Sigmoid colon (tissue), 7 donors: ENCODE results near the gene TRAF2. TPM values are rescaled to one million over a fixed set of nuclear protein-coding genes. Genes with fewer than 3 reads are reported as not detected.

ENCODE experiments used
- DNase-seq: peaks from one replicate; pipeline ENCODE4 v3.0.0-alpha.2; 2019
- H3K27ac ChIP-seq, 4 donors: fragments of 200-600 bp; sonication (generic); one replicate each; pipeline ENCODE4 v1.5.1; 2016 to 2019; ENCODE audit warnings: mild to moderate bottlenecking in 1 of 4
- H3K27me3 ChIP-seq, 3 donors: fragments of 200-600 bp; sonication (generic); one replicate each; pipeline ENCODE4 v1.5.1; 2019; ENCODE audit warnings: mild to moderate bottlenecking in 1 of 3
- H3K36me3 ChIP-seq, 4 donors: fragments of 200-600 bp; sonication (generic); one replicate each; pipeline ENCODE4 v1.5.1; 2016 to 2019
- H3K4me1 ChIP-seq, 4 donors: fragments of 200-600 bp; sonication (generic); one replicate each; pipeline ENCODE4 v1.5.1; 2017 to 2019
- H3K4me3 ChIP-seq, 4 donors: fragments of 200-600 bp; sonication (generic); one replicate each; pipeline ENCODE4 v1.5.1; 2017 to 2019; ENCODE audit warnings: mild to moderate bottlenecking in 2 of 4, moderate library complexity in 1 of 4
- H3K9me3 ChIP-seq, 4 donors: fragments of 200-600 bp in 3 of 4; sonication (generic) in 3 of 4; one replicate each; pipeline versions ENCODE4 v1.5.1 to v1.6.1; 2013 to 2019
- EP300 ChIP-seq, 4 donors: sonication (generic); formaldehyde crosslinking; IDR thresholded peaks; one replicate each; pipeline ENCODE4 v1.6.1; 2017; ENCODE audit warnings: antibody characterized with exemption in 4 of 4
- POLR2A ChIP-seq, 2 donors: fragments of 450-650 bp; IDR thresholded peaks; one replicate each; pipeline ENCODE4 v1.6.1; 2016; ENCODE audit warnings: antibody characterized with exemption in 2 of 2, mild to moderate bottlenecking in 2 of 2, moderate library complexity in 2 of 2
- POLR2AphosphoS5 ChIP-seq, 4 donors: sonication (generic); formaldehyde crosslinking; IDR thresholded peaks; one replicate each; pipeline ENCODE4 v1.6.1; 2017; ENCODE audit warnings: antibody characterized with exemption in 4 of 4
- WGBS, 2 donors: extraction: QIAGEN DNeasy Blood & Tissue Kit; methylation state at CpG; one replicate each; pipeline ENCODE4 v1.1.7; 2013; 5-methylcytosine and 5-hydroxymethylcytosine counted together
- intact Hi-C: fragments of 100-400 bp; cut with DNase I; formaldehyde crosslinking; loops from one replicate; pipeline ENCODE4 v1.15.1; 2023
- polyA plus RNA-seq, 3 donors: library from polyadenylated mRNA; stranded (reverse); fragments of 200-250 nt; gene quantifications; one replicate each; pipeline ENCODE4 v1.2.3, GENCODE V29; 2013
- total RNA-seq, 4 donors: library from RNA; depleted of rRNA; stranded (reverse); fragments of >200 nt; gene quantifications; one replicate each; pipeline ENCODE4 v1.1.0, GENCODE V29; 2016
- TF ChIP-seq, protein P1 (sequence below), 4 experiments: fragments of 450-650 bp in 3 of 4; fragments of 200-600 bp in 1 of 4; IDR thresholded peaks; one replicate each; pipeline ENCODE4 v1.5.1; 2016 to 2019; ENCODE audit warnings: antibody characterized with exemption in 4 of 4, mild to moderate bottlenecking in 3 of 4, moderate library complexity in 2 of 4
- donor health status: healthy with polysubstance abuse.
- donor health status: Bipolar disorder and iron deficiency.
- donor health status: healthy.

The TRAF2 gene
- total and polyA plus RNA-seq, 7 donors, result 1.8 to 21.9 (median 5.5) TPM

DNA sequence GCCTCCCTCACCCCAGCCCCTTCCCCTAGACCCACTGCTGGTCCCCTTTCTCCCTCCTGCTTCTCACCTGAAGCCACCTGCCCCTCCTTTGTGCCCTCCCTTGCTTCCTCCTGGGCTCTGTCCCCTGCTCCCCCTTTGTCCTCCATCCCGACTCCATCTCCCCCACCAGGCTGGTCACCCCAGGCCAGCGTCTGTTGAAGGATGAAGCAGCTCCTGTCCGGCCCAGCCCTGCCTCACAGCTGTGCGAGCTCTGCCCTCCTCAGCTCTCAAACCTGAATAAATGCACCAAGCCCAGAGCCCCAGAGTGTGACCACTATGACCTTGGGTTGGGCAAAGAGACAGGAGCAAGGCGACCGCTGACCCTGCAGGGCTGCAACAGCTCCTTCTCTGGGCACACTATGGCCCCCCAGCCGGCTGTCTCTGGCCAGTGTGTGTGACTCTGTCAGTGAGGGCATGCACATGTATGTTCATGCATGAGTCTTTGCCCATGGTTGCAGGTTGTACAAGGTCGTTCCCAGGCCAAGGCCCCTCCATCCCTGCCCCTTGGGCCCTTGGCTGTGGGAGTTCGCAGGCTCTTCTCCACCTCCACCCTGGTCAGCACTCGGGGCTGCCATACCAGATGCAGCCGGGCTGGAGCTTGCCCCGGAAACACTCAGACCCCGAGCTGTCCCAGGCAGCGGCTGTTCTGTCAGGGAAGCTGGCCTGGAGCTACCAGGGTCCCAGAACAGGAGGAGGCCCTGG, 69.1 kb downstream of the TRAF2 start:
- H3K4me1 ChIP-seq, result peaks cover 0 to 6% (median 5%) of the 10 kb centered on the region in 4 donors
- no peak overlapping the region for H3K27ac ChIP-seq
- H3K27me3 ChIP-seq, result no peaks in the 10 kb centered on the region
- no peaks in the 10 kb centered on the region for H3K9me3 ChIP-seq
- no peak for TF ChIP-seq POLR2AphosphoS5 (IDR thresholded peaks at IDR 0.05)
- TF ChIP-seq, protein P1, sequence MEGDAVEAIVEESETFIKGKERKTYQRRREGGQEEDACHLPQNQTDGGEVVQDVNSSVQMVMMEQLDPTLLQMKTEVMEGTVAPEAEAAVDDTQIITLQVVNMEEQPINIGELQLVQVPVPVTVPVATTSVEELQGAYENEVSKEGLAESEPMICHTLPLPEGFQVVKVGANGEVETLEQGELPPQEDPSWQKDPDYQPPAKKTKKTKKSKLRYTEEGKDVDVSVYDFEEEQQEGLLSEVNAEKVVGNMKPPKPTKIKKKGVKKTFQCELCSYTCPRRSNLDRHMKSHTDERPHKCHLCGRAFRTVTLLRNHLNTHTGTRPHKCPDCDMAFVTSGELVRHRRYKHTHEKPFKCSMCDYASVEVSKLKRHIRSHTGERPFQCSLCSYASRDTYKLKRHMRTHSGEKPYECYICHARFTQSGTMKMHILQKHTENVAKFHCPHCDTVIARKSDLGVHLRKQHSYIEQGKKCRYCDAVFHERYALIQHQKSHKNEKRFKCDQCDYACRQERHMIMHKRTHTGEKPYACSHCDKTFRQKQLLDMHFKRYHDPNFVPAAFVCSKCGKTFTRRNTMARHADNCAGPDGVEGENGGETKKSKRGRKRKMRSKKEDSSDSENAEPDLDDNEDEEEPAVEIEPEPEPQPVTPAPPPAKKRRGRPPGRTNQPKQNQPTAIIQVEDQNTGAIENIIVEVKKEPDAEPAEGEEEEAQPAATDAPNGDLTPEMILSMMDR (IDR thresholded peaks at IDR 0.05), result no peak
- no peak for TF ChIP-seq EP300 (IDR thresholded peaks at IDR 0.05)
- no peak for TF ChIP-seq POLR2A (IDR thresholded peaks at IDR 0.05)
- intact Hi-C loops, result no loop called here
- no peak for DNase-seq
- no peak overlapping the region for H3K4me3 ChIP-seq
- WGBS, 2 donors, result 83 to 91% methylated on average over 14 of the region's 14 CpGs
- no peaks in the 10 kb centered on the region for H3K36me3 ChIP-seq

GRCh38 chr9:136955943-136956335, 69.6 kb downstream of the TRAF2 start:
- TF ChIP-seq EP300 (IDR thresholded peaks at IDR 0.05), result no peak
- no peak for TF ChIP-seq POLR2A (IDR thresholded peaks at IDR 0.05)
- TF ChIP-seq, protein P1 (IDR thresholded peaks at IDR 0.05), result no peak
- no peak for TF ChIP-seq POLR2AphosphoS5 (IDR thresholded peaks at IDR 0.05)
- WGBS, 2 donors, result 94 to 95% methylated on average over 9 of the region's 9 CpGs
- H3K27ac ChIP-seq, result no peak overlapping the region
- H3K9me3 ChIP-seq, result no peaks in the 10 kb centered on the region
- intact Hi-C loops, result no loop called here
- H3K27me3 ChIP-seq, result no peaks in the 10 kb centered on the region
- H3K36me3 ChIP-seq, result no peaks in the 10 kb centered on the region
- H3K4me3 ChIP-seq, result no peak overlapping the region
- H3K4me1 ChIP-seq, result no peaks in the 10 kb centered on the region
- DNase-seq, result no peak

DNA sequence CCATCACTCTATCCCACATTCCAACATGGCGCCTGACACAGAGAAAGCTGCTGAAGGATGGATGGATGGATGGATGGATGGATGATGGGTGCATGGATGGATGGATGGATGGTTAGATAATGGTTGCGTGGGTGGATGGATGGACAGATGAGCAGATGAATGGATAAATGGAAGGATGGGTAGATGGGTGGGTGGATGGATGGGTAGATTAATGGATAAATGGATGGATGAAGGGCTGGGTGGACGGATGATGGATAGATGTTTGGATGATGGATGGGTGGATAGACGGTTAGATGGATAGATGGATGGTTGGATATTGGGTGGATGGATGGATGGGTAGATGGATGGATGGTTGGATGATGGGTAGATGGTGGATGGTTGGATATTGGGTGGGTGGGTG, 70.3 kb downstream of the TRAF2 start:
- H3K9me3 ChIP-seq, result no peaks in the 10 kb centered on the region
- intact Hi-C loops, result no loop called here
- H3K36me3 ChIP-seq, result no peaks in the 10 kb centered on the region
- no peak for DNase-seq
- H3K4me3 ChIP-seq, result no peak overlapping the region
- TF ChIP-seq POLR2A (IDR thresholded peaks at IDR 0.05), result no peak
- no peak for TF ChIP-seq EP300 (IDR thresholded peaks at IDR 0.05)
- TF ChIP-seq, protein P1 (IDR thresholded peaks at IDR 0.05), result no peak
- TF ChIP-seq POLR2AphosphoS5 (IDR thresholded peaks at IDR 0.05), result no peak
- no peak overlapping the region for H3K27ac ChIP-seq
- no peaks in the 10 kb centered on the region for H3K4me1 ChIP-seq
- 96 to 97% methylated on average over 4 of the region's 4 CpGs for WGBS, 2 donors
- H3K27me3 ChIP-seq, result no peaks in the 10 kb centered on the region

- WGBS, 2 donors, result 94 to 97% methylated on average over 1 of the region's 1 CpG
- Histone ChIP-seq H3K9me3 (no peaks in the 10 kb centered on the region), H3K4me3 (no peak overlapping the region), H3K27me3 (no peaks in the 10 kb centered on the region), H3K36me3 (no peaks in the 10 kb centered on the region), H3K27ac (no peak overlapping the region), H3K4me1 (no peaks in the 10 kb centered on the region)
- intact Hi-C loops, result no loop called here
- no peak for TF ChIP-seq EP300 (IDR thresholded peaks at IDR 0.05)
- no peak for TF ChIP-seq POLR2AphosphoS5 (IDR thresholded peaks at IDR 0.05)
- TF ChIP-seq, protein P1 (IDR thresholded peaks at IDR 0.05), result no peak
- no peak for TF ChIP-seq POLR2A (IDR thresholded peaks at IDR 0.05)
- DNase-seq, result no peak
Measured at GRCh38 chr9:136957461-136957860, 71.1 kb downstream of the TRAF2 start.

DNA sequence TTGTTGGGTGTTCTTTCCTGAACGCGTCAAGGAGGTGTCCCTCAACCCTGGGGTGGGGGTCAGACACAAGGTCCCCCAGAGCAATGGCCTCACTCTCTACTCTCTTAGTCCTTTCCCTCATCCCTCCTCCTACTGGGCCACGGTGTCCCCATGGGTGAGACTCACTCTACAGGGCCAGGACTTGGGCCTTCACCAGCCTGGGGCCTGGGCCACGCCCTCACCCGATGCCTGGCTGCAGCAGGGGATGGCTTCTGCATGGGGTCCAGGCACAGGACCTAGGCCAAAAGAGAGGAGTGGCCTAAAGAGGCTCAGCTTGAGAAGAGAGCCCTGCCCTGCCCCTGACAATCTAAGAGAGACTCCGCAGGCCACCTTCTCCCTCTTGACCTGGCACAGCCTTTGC, 71.6 kb downstream of the TRAF2 start:
- 92 to 93% methylated on average over 6 of the region's 6 CpGs for WGBS, 2 donors
- no peaks in the 10 kb centered on the region for H3K27me3 ChIP-seq
- no peaks in the 10 kb centered on the region for H3K36me3 ChIP-seq
- intact Hi-C loops, result no loop called here
- H3K9me3 ChIP-seq, result no peaks in the 10 kb centered on the region
- no peak for DNase-seq
- H3K4me3 ChIP-seq, result no peak overlapping the region
- no peak for TF ChIP-seq EP300 (IDR thresholded peaks at IDR 0.05)
- TF ChIP-seq POLR2AphosphoS5 (IDR thresholded peaks at IDR 0.05), result no peak
- TF ChIP-seq, protein P1 (IDR thresholded peaks at IDR 0.05), result no peak
- TF ChIP-seq POLR2A (IDR thresholded peaks at IDR 0.05), result no peak
- H3K27ac ChIP-seq, result no peak overlapping the region
- no peaks in the 10 kb centered on the region for H3K4me1 ChIP-seq
